GM19238 (cell line): ENCODE data around the gene KLF17.
"Not testable (repeated sequence)": the region's sequence is repeated elsewhere in the genome, so short reads cannot be mapped to it uniquely, and the experiment has no call there.

Source experiments
- DNase-seq: peaks from one replicate; pipeline ENCODE4 v3.0.0; 2011; ENCODE audit warnings: low spot score; ENCODE audit not compliant: insufficient read length

The KLF17 gene

DNA sequence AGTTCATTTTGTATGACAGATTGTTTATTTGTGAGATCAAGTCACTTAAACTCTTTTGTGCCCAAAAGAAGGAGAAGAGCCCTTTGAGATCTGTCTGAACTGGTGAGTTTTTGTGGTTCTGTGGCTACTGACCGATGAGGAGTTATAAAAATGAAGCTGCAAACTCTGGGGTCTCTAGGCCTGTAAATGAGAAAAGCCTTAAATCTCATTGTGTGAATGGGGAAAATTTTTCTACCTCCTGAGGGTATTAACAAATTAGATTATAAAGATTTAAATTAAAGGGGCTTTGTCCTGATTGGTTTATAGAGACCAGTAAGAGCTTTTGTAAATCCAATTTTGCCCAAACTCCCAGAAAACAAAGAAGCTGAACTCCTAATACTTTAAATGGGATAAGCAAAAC lies 9.7 kb upstream of the KLF17 start:
- DNase-seq, result no peak

DNA sequence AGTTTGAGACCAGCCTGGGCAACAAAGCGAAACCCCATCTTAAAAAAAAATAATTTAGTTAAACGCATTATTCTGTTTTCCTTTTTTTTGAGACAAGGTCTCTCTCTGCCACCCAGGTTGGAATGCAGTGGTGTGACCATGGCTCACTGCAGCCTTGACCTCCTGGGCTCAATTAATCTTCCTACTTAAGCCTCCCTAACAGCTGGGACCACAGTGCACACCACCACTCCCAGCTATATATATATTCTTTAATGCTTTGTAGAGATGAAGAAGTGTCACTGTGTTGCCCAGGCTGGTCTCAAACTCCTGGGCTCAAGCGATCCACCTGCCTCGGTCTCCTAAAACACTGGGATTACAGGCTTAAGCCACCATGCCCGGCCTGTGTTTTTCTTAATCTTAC lies 7.7 kb upstream of the KLF17 start:
- DNase-seq, result no peak

DNA sequence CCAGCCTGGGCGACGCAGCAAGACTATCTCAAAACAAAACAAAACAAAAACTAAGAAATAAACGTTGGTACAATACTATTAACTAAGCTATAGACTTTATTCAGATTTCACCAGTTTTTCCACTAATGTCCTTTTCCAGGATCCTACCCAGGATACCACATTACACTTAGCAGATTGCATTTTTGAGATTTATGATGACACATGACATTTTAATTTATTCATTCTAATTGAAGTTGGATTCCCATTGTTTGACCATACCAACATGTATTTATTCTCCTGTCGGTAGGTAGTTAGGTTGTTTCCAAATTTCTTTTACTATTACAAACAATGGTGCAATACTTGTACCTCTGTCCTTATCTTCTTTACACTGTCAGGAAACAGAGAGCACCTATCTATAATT lies 6.8 kb upstream of the KLF17 start:
- DNase-seq, result no peak

DNA sequence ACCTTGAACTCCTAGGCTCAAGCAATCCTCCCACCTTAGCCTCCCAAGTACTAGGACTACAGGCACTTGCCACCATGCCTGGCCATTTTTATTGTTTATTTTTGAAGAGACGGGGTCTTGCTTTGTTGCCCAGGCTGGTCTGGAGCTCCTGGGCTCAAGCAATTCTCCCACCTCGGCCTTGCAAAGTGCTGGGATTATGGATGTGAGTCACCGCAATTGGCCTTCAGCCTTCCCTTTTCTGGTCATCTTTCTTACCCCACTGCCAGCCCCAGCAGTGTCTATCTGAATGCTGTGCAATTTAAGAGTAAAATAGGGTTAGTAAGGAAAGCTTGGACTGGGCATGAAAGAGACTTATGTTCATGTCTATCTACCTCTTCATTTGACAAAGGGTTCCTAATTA lies 6.1 kb upstream of the KLF17 start:
- DNase-seq, result no peak

DNA sequence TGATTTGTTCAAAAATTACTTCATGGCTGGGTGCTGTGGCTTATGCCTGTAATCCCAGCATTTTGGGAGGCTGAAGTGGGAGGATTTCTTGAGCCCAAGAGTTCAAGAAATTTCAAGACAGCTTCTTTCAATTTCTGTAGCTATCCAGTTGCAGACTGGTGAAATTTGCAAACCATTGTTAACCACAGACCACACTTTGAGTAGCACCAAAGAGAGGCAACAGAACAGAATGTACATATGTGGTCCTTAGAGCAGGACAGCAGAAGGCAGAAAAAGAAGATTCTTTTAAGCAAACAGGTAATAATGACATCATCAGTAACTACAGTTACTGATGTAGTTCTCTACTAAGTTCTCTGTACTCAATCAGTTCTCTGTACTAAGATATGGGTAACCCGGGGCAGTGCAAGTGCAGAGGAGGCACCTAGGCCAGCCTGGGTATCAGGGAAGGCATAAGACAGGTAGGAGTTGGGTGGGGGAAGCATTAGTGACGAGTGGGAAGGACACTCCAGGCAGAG lies 5.5 kb upstream of the KLF17 start:
- no peak for DNase-seq

DNA sequence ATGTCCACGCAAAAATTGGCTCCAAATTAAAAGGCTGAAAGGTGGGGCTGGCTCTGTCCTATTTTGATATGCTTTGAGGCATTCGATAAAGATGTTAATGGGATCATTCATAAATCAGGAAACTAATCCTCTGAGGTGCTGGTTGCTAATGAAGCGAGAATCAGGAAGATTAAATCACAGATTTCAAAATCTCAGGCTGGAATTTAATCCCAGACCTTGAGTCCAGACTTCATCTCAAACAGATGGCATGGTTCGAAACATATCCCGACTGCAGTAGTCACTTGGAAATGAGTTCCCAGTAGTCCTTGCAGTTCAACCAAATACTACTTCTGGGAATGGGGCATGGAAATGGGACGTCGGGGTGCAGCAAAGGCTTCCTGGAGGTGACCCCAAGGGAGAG lies 4.5 kb upstream of the KLF17 start:
- no peak for DNase-seq

DNA sequence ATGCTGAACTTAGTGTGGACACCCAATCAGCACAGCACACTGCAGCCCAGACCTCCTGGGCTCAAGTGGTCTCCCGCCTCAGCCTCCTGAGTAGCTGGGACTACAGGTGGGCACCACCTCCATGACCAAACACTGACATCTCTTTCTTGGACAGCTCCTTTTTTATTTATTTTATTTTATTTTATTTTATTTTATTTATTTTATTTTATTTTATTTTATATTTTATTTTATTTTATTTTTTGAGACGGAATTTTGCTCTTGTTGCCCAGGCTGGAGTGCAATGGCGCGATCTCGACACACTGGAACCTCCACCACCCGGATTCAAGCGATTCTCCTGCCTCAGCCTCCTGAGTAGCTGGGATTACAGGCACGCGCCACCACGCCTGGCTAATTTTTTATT lies 1.3 kb upstream of the KLF17 start:
- DNase-seq, result not testable (repeated sequence)

DNA sequence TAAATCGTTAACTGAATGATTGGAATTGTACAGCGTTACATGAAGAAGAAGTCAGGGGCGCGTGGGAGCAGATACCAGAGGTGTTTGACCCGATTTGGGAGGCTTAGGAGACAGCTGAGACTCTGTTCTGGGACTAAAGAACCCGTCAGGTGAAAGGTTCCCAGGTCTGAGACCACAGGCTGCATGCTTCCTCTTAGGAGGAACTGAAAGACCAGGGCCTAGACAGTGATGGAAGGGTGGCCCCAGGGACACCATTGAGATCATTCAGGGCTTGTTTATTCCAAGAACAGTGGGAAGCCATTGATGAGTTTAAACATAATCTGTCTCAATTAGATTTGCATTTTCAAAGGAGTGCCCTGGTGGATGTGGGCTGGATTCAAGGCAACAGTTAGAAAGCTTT lies 904 bp downstream of the KLF17 start:
- no peak for DNase-seq

DNA sequence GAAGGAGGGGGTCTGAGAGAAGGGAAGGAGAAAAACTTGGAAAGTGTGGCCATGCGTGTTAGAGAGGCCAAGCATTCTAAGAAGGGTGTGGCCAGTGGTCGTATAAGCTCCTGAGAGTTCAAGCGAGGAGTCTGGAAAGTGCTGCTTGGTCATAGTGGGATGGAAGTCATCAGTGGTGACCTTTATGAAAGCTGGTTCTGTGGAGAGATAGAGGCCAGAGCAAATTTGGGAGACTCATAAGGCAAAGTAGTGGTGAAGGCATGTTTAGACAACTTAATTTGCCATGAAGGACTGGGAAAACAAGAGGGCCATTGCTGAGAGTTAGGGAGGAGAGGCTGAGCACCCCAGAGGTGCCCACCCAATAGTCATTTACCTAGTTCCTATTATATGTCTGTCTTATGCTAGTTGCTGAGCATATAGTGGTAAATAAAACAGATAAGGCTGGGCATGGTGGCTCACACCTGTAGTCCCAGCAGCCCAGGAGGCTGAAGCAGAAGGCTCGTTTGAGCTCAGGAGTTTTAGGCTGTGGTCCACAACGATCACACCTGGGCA lies 1.9 kb downstream of the KLF17 start:
- no peak for DNase-seq

DNA sequence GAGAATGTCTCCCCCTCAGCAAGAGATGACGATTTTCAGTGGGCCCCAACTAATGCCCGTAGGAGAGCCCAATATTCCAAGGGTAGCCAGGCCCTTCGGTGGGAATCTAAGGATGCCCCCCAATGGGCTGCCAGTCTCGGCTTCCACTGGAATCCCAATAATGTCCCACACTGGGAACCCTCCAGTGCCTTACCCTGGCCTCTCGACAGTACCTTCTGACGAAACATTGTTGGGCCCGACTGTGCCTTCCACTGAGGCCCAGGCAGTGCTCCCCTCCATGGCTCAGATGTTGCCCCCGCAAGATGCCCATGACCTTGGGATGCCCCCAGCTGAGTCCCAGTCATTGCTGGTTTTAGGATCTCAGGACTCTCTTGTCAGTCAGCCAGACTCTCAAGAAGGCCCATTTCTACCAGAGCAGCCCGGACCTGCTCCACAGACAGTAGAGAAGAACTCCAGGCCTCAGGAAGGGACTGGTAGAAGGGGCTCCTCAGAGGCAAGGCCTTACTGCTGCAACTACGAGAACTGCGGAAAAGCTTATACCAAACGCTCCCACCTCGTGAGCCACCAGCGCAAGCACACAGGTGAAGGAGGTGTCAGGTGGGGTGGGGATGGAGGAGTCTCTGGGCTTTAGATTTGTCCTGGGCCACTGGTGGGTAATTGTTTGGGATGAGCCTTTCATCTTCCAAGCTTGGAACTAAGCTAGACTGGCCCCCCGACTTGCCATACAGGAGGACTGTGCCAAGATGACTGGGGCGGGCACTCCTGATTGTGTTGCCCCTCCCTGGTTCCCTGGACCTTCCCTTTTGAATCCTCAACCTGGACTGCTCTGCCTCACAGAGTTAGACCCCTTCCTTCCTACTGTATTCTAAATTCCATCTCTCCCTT lies 11.2 kb downstream of the KLF17 start:
- no peak for DNase-seq

DNA sequence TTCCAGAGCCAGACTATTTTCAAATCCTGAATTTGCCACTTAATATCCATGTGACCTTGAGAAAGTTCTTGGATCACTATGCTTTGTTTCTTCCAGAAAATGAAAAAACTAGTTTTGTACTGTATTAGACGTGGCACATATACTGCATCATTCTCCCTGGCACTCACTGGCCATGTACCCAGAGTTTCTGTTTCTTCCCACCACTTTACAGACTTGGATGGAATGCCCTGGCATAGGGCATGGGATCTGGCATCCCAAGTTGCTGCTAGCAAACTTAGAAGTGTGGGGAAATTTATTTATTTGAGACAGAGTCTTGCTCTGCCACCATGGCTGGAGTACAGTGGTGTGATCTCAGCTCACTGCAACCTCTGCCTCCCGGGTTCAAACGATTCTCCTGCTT lies 12.8 kb downstream of the KLF17 start:
- no peak for DNase-seq

DNA sequence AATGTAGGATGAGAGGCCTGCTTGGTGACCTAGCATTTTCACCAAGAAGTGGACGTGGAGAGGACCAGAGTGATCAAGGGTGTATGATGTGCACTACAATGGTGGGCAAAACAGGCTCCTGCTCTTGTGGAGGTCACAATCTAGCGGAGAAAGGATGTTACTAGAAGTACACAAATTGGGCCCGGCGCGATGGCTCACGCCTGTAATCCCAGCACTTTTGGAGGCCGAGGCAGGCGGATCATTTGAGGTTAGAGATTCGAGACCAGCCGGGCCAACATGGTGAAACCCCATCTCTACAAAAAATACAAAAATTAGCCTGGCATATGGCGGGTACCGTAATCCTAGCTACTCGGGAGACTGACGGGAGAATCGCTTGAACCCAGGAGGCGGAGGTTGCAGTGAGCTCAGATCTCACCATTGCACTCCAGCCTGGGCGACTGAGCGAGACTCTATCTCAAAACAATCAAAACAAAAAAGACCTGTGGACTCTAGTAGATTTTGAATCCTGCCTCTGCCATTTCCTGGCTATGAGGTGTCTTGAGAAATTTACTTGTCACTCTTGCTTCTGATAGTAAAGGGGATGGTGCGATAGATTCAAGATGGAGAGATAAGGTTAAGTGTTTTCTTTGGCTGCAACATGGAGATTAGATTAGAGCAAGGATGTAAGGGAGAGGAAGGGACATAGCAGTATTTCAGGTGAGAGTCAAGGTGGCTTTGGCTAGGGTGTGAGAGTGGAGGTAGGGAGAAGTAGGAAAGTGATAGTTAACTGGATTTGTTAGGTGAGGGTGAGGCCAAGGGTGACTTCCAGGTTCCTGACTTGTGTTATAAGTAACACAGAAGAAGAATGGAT lies 15.7 kb downstream of the KLF17 start:
- no peak for DNase-seq

DNA sequence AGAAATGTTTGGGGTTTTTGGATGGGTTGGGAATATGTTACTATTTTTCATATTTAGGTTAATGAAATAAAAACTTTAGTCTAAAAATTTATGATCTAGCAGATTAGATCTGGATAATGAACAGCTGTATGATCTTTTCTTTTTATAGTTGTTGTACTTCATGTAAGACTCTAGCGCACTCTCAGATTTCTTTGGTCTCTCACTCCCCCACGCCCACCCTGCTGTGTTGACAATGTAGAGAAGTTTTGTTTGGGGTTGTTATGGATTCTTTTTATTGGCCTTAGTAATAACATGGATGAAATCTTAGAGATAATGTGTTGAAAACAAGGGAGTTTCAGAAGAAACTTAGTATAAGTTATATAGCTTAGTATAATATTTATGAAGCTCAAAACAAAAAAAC lies 17.3 kb downstream of the KLF17 start:
- DNase-seq, result no peak

DNA sequence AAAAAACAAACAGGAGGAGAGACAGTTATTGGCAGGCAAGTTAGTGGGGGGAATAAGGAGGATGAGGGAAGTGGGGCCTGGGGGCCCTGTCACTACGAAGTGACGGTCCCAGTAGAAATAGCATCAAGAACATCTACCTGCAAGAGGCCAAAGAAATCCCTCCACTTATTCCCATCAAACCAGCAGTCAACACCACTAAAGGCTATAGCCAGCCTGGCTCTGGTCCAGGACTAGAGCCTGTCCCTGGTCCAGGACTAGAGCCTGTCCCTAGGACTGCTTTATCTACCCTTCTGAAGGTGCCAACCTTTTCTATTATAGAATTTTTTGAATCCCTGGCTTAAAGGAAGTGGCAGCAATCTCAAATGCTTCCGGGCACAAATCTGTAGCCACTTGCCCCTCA lies 19.6 kb downstream of the KLF17 start:
- DNase-seq, result no peak

DNA sequence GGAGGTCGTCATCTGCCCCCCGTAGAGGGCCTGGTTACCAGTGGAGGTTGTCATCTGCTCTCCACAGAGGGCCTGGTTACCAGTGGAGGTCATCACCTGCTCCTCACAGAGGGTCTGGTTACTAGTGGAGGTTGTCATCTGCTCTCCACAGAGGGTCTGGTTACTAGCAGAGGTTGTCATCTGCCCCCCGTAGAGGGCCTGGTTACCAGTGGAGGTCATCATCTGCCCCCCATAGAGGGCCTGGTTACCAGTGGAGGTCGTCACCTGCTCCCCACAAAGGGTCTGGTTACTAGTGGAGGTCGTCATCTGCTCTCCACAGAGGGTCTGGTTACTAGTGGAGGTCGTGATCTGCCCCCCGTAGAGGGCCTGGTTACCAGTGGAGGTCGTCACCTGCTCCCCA lies 20.9 kb downstream of the KLF17 start:
- not testable (repeated sequence) for DNase-seq

DNA sequence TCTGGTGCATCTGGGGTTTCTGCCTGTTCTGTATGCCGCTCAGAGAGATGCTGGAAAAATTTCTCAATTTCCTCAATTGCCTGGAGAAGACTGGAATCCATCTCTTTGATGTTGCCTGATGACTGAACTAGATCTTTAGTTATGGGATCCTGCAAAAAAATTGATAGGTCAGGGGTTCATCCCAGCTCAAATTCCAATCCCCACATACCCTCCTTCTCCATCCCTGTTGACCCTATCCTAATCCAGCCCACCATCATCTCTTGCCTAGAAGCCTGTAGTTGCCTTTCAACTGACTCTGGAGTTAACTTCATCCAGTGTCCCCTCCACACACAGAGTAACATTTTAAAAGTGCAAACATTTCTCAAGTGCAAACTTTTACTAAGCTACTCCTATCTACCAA lies 22.9 kb downstream of the KLF17 start, which contains the start of gene KLF18:
TSS of gene KLF18 (minus strand) at position 101 of the 400 bp plus-strand sequence. CDS start at position 101, 0 bp downstream.
- no peak for DNase-seq

DNA sequence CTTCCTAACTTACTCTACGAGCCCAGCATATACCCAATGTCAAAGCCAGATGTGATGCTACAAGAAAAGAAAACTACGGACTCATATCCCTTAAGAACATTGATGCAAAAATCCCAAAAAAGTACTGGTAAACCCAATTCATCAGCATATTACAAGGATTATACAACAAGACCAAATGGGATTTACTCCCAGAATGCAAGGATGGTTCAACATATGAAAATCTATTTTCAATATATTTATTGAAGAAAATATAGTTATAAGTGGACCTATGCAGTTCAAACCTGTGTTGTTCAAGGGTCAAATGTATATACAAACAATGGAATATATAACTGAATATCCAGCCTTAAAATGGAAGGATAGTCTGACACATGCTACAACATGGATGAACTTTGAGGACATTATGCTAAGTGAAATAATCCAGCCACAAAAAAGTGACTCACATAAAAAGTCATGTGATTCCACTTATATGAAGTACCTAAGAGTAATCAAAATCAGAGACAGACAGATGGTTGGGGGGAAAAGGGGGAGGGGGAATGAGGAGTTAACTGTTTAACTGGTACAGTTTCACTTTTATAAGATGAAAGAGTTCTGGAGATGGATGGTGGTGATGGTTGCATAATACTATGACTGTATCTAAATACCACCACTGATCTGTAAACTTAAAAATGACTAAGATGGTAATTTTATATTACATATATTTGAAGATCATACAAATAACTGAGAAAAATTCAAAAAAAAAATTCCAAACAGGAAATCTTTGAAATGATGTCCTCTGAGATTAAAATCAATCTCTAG lies 26.5 kb downstream of the KLF17 start:
- DNase-seq, result no peak

DNA sequence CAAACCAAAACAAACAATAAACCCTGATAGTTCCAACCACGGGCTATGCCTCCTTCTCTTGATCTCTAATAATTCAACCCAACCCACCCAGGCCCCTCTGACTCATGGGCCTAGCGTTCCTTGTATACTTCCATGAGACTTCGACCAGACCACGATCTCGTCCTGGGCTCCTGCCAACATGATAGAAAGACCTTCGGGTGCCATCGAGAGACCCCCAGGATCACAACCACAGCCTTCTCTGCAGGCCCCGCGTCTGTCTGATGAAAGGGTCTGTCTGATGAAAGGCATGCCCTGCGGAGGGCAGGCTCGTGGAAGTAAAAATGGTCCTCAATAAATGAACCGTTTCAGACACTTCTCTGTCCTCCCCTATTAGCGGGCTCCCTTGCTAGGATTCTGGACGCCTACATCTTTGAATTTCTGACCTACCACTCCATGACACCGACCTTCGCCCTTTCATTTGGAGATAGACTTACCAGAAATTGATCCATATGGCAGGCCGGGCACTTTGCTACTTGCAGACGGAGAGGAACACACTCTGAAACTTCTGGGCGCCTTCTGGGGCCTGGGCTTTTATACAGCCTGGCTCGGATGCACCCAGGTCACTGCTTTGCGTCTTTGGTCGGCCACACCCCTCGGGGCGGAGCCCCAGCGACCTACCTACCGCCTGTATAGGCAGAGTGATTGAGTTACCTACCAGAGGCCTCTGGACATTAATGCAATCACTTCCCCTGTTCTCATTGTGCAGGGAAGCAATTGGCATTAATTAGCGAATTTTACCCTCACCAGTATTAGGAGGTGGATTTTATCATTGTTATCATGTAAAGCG lies 28.1 kb downstream of the KLF17 start:
- DNase-seq, result no peak

DNA sequence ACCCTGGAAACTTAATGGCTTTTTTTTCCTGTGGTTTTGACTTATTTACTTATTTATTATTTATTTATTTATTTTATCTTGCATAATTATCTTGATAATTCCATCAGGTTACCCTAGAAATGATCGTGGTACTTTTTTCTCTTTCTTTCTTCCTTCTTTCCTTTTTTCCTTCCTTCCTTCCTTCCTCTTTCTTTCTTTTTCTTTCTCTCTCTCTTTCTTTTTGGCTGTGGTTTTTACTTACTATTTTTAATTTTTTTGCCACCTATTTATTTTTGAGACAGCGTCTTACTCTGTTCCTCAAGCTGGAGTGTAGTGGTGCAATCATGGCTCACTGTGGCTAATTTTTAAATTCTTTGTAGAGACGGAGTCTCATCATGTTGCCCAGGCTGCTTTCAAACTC lies 29.0 kb downstream of the KLF17 start:
- DNase-seq, result no peak

DNA sequence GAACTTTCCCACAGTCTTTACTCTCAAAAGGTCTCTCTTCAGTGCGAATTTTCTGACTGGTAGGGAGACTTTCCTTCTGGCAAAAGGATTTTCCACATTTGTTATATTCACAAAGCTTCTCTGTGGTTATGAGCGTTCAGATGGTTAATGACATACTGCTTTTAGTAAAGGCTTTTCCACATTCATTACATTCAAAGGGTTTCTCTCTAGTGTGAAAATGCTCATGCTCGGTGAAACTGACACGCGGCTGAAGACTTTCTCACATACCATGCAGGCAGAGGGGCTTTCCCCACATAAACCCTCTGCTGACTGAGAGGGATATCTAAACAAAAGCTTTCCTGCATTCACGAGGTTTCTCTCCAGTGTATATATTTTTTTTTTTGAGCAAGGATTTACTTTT lies 32.7 kb downstream of the KLF17 start:
- DNase-seq, result no peak
